Measurements from ENCODE around the gene PGBD5.

PGBD5 gene

GRCh38 chr1:230303069-230303468, 123.1 kb downstream of the PGBD5 start:
- H3K9ac ChIP-seq (ENCODE audit: low read depth, low read length): no peak overlapping the region
- peaks cover 5% of the 10 kb centered on the region; the same call in 1 of the 2 replicates for H3K4me1 ChIP-seq (ENCODE audit: insufficient read depth, low read length)
- no peaks in the 10 kb centered on the region for H3K9me3 ChIP-seq (ENCODE audit: control insufficient read depth, insufficient read depth, low read length)
- no peaks in the 10 kb centered on the region for H3K36me3 ChIP-seq (ENCODE audit: insufficient read depth, low read length)

DNA sequence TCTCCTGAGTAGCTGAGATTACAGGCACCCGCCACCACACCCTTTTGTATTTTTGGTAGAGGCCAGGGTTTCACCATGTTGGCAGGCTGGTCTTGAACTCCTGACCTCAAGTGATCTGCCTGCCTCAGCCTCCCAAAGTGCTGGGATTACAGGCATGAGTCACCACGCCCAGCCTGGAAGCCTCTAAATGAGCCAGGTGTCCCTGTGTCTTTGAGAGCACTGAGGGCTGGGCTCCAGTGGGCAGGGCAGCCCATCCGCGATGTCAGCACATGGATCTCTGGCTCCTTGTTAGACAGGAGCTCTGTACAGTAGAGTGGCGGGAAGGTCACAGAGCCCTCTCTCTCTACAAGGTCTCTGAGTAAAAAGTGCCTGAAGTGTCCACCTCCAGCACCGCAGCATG, 124.3 kb downstream of the PGBD5 start:
- H3K36me3 ChIP-seq (ENCODE audit: insufficient read depth, low read length): no peaks in the 10 kb centered on the region
- no peak overlapping the region for H3K9ac ChIP-seq (ENCODE audit: low read depth, low read length)
- H3K4me1 ChIP-seq (ENCODE audit: insufficient read depth, low read length): no peaks in the 10 kb centered on the region
- no peaks in the 10 kb centered on the region for H3K9me3 ChIP-seq (ENCODE audit: control insufficient read depth, insufficient read depth, low read length)

- Histone ChIP-seq H3K9me3 (ENCODE audit: control insufficient read depth, insufficient read depth, low read length) (no peaks in the 10 kb centered on the region), H3K4me1 (ENCODE audit: insufficient read depth, low read length) (no peaks in the 10 kb centered on the region), H3K9ac (ENCODE audit: low read depth, low read length) (no peak overlapping the region), H3K36me3 (ENCODE audit: insufficient read depth, low read length) (no peaks in the 10 kb centered on the region)
Observed at GRCh38 chr1:230301322-230301721, 124.8 kb downstream of the PGBD5 start.

GRCh38 chr1:230300322-230301301, 125.5 kb downstream of the PGBD5 start:
- Histone ChIP-seq H3K9ac (ENCODE audit: low read depth, low read length) (no peak overlapping the region), H3K36me3 (ENCODE audit: insufficient read depth, low read length) (no peaks in the 10 kb centered on the region), H3K4me1 (ENCODE audit: insufficient read depth, low read length) (no peaks in the 10 kb centered on the region), H3K9me3 (ENCODE audit: control insufficient read depth, insufficient read depth, low read length) (no peaks in the 10 kb centered on the region)

DNA sequence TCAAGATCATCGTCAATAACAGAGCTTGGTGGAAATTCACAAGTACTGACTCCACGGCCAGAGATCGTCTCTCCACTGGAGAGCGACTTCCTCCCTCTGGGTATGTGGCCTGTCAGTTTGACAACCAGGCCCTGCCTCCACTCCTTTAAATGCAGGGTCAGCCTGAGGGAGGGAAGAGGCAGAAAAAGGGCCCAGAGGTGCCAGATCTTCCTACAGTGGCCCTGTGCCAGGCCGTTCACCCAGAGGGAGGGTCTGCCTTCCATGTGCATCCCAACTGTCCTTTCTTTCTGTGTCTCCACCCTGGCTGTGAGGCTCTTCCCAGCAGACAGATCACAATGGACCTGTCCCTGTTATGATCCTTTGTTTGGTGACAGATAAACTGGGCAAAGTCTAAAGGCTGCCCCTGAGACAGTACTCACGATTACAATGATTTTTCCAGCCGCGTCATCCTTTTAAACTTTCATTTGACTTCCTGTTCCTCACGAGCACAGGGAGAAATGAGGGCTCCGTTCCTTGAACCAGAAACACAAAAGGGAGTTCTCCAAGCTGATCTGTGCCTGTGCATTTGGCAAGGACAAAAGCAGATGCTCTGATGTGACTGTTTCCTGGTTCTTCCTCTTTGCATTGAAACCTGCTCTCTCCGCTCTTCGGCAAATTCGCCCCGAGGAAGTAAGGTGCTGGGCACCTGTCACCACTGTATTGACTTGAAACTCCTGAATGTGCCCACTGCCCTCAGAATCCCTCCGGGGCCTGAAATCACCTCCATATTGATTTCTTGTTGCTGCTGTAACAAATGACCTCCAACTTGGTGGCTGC, 126.7 kb downstream of the PGBD5 start:
- Histone ChIP-seq H3K4me1 (ENCODE audit: insufficient read depth, low read length) (no peaks in the 10 kb centered on the region), H3K36me3 (ENCODE audit: insufficient read depth, low read length) (no peaks in the 10 kb centered on the region), H3K9me3 (ENCODE audit: control insufficient read depth, insufficient read depth, low read length) (no peaks in the 10 kb centered on the region), H3K9ac (ENCODE audit: low read depth, low read length) (no peak overlapping the region)

GRCh38 chr1:230295367-230295766, 130.8 kb downstream of the PGBD5 start:
- Histone ChIP-seq H3K9me3 (ENCODE audit: control insufficient read depth, insufficient read depth, low read length) (no peaks in the 10 kb centered on the region), H3K4me1 (ENCODE audit: insufficient read depth, low read length) (peaks cover 7% of the 10 kb centered on the region; the same call in 1 of the 2 replicates), H3K36me3 (ENCODE audit: insufficient read depth, low read length) (no peaks in the 10 kb centered on the region), H3K9ac (ENCODE audit: low read depth, low read length) (no peak overlapping the region)

- H3K9me3 ChIP-seq (ENCODE audit: control insufficient read depth, insufficient read depth, low read length): no peaks in the 10 kb centered on the region
- H3K9ac ChIP-seq (ENCODE audit: low read depth, low read length): no peak overlapping the region
- no peaks in the 10 kb centered on the region for H3K36me3 ChIP-seq (ENCODE audit: insufficient read depth, low read length)
- H3K4me1 ChIP-seq (ENCODE audit: insufficient read depth, low read length): peaks cover 7% of the 10 kb centered on the region; the same call in 1 of the 2 replicates
Observed at GRCh38 chr1:230293390-230293700, 132.8 kb downstream of the PGBD5 start.

DNA sequence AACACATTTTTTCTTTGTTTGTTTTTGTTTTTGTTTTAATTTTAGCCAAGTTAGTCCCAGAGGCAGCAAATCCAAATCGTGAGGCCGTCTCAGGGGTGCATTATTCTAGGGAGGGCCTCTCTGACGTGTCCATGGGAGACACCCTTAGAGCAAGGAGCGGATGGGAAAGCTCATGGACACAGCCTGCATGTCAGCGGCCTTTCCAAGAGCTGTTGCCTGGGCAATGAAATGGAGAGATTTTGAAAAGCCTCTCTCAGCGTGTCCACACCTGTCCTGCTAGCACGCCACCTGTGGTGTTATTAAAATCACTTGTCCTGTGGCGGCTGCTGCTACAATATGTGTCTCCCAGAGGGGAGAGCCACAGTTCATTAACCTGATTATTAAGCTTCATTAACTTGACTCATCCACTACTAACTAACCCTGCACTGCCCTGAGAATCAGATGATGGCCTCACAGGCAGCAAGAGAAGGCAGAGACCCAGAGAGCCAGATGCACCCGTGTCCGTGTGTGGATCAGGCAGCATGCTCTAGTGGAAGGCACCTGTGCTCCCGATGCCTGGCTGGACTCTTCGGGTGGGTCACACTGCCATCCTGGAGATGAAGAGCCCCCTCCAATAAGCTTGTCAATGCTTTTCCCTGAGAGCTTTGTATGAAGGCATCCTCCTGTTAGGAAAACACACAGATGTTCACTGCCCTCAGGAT, 133.3 kb downstream of the PGBD5 start:
- H3K9ac ChIP-seq (ENCODE audit: low read depth, low read length): peak overlapping the region; percentile 52; the same call in 1 of the 2 replicates
- H3K4me1 ChIP-seq (ENCODE audit: insufficient read depth, low read length): peaks cover 7% of the 10 kb centered on the region; the same call in 1 of the 2 replicates
- no peaks in the 10 kb centered on the region for H3K36me3 ChIP-seq (ENCODE audit: insufficient read depth, low read length)
- no peaks in the 10 kb centered on the region for H3K9me3 ChIP-seq (ENCODE audit: control insufficient read depth, insufficient read depth, low read length)

DNA sequence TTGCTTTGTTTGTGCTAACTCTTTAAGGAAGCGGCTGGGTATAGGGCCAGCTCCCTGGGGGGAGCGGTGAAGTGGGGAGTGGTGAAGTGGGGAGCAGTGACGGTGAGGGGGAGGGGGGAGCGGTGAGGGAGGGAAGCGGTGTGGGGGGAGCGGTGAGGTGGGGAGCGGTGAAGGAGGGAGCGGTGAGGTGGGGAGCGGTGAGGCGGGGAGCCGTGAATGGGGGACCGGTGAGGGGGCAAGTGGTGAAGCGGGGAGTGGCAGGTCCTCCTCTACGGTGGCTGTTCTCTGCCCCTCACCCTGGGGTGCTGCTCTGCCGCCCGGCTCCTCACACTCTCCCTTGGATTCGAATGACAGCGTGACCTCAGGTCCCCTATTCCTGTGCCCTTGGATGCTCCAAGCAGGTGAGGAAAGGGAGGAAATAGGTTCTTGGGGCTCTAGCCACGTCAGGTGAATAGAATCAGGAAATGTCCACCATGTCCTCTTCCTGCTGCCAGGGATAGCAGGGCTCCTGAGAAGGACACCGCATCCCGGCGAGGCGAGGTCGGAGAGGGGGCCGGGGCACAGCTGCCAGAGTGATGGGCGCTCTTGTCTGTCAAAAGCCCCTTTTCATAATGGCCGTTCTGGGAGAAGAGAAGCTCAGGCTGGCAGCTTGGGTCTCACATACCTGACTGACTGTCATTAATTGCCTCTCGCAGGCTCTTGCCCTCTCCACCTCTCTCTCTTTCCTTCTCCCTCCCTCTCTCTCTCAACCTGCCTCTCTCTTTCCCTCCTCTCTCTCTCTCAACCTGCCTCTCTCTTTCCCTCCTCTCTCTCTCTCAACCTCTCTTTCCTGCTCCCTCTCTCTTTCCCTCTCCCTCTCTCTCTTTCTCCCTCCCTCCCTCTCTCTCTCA, 134.2 kb downstream of the PGBD5 start:
- Histone ChIP-seq H3K4me1 (ENCODE audit: insufficient read depth, low read length) (peaks cover 7% of the 10 kb centered on the region; the same call in 1 of the 2 replicates), H3K36me3 (ENCODE audit: insufficient read depth, low read length) (no peaks in the 10 kb centered on the region), H3K9ac (ENCODE audit: low read depth, low read length) (peak overlapping the region; percentile 52; the same call in 1 of the 2 replicates), H3K9me3 (ENCODE audit: control insufficient read depth, insufficient read depth, low read length) (no peaks in the 10 kb centered on the region)

DNA sequence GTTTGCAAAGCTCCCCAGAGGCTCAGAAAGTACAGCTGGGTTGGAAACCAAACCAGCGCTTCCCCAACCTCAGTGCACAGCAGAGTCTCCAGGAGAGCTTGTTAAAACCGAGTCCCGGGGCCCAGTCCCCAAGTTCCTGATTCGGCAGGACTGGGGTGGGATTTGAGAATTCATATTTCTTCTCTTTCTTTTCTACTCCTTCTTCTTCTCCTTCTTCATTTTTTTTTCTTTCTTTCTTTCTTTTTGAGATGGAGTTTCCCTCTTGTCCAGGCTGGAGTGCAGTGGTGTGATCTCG, 136.8 kb downstream of the PGBD5 start:
- Histone ChIP-seq H3K36me3 (ENCODE audit: insufficient read depth, low read length) (no peaks in the 10 kb centered on the region), H3K9ac (ENCODE audit: low read depth, low read length) (no peak overlapping the region), H3K9me3 (ENCODE audit: control insufficient read depth, insufficient read depth, low read length) (no peaks in the 10 kb centered on the region), H3K4me1 (ENCODE audit: insufficient read depth, low read length) (peaks cover 7% of the 10 kb centered on the region; the same call in 1 of the 2 replicates)

DNA sequence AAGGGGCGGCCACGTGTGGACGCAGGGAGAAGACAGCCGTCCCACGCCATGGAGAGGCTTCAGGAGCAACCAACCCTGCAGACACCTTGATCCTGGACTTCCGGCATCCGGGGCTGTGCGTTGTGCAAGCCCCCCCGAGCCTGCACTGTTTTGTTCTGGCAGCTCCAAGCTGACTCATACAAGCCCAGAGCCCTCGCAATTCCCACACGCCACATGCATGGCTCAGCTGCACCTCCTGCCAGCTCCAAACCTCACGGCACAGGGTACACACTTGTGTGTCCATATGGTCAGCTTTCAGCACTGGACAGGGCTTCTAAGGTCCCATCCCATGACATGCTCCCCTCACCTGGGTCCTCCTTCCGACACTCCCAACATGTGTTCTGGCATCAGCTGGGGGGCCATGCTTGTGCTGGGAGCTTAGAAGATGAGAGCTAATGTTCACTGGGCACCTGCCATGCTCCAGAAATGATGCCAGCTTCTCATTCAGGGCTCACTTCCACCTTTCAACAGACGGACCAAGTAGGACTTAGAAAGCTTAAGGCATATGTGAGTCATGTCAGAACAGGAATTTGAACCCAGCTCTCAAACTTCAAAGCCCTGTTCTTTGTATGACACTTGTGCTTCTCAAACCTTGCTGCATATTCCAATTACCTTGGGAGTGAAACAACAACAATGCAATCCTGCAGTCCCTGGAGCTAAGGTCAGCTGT, 137.3 kb downstream of the PGBD5 start:
- no peak overlapping the region for H3K9ac ChIP-seq (ENCODE audit: low read depth, low read length)
- peaks cover 7% of the 10 kb centered on the region; the same call in 1 of the 2 replicates for H3K4me1 ChIP-seq (ENCODE audit: insufficient read depth, low read length)
- H3K36me3 ChIP-seq (ENCODE audit: insufficient read depth, low read length): no peaks in the 10 kb centered on the region
- no peaks in the 10 kb centered on the region for H3K9me3 ChIP-seq (ENCODE audit: control insufficient read depth, insufficient read depth, low read length)

GRCh38 chr1:230287674-230288315, 138.3 kb downstream of the PGBD5 start:
- Histone ChIP-seq H3K36me3 (ENCODE audit: insufficient read depth, low read length) (no peaks in the 10 kb centered on the region), H3K4me1 (ENCODE audit: insufficient read depth, low read length) (peaks cover 5% of the 10 kb centered on the region; the same call in 1 of the 2 replicates), H3K9ac (ENCODE audit: low read depth, low read length) (no peak overlapping the region), H3K9me3 (ENCODE audit: control insufficient read depth, insufficient read depth, low read length) (no peaks in the 10 kb centered on the region)

- Histone ChIP-seq H3K9me3 (ENCODE audit: control insufficient read depth, insufficient read depth, low read length) (no peaks in the 10 kb centered on the region), H3K9ac (ENCODE audit: low read depth, low read length) (no peak overlapping the region), H3K4me1 (ENCODE audit: insufficient read depth, low read length) (no peaks in the 10 kb centered on the region), H3K36me3 (ENCODE audit: insufficient read depth, low read length) (no peaks in the 10 kb centered on the region)
Observed at GRCh38 chr1:230286890-230287269, 139.3 kb downstream of the PGBD5 start.

Measured in ES-I3 (cell line).